HUES6 (cell line): ENCODE data around the gene CDCA3.
A peak's percentile ranks its signal among the peaks of the same experiment; 100 is the strongest.

Experiments
- H3K27ac ChIP-seq: 2 replicates; pipeline ENCODE4 v1.7.0; 2013; ENCODE audit warnings: low read depth, mild to moderate bottlenecking, low read length, inconsistent platforms
- H3K27me3 ChIP-seq: 2 replicates; pipeline ENCODE4 v1.6.1; 2013; ENCODE audit warnings: low read length; ENCODE audit not compliant: control insufficient read depth, insufficient read depth
- H3K36me3 ChIP-seq: 2 replicates; pipeline ENCODE4 v1.6.1; 2013; ENCODE audit warnings: low read length; ENCODE audit not compliant: control insufficient read depth, insufficient read depth
- H3K4me1 ChIP-seq: 2 replicates; pipeline ENCODE4 v1.6.1; 2013; ENCODE audit warnings: low read length; ENCODE audit not compliant: control insufficient read depth, insufficient read depth
- H3K4me3 ChIP-seq: 2 replicates; pipeline ENCODE4 v1.5.1; 2013; ENCODE audit warnings: low read depth, low read length
- H3K9ac ChIP-seq: one replicate; pipeline ENCODE4 v1.6.1; 2013; ENCODE audit warnings: mild to moderate bottlenecking, low read length
- H3K9me3 ChIP-seq: 2 replicates; pipeline ENCODE4 v1.6.1; 2013; ENCODE audit warnings: low read depth, low read length; ENCODE audit not compliant: control insufficient read depth, insufficient read depth

CDCA3 gene

DNA sequence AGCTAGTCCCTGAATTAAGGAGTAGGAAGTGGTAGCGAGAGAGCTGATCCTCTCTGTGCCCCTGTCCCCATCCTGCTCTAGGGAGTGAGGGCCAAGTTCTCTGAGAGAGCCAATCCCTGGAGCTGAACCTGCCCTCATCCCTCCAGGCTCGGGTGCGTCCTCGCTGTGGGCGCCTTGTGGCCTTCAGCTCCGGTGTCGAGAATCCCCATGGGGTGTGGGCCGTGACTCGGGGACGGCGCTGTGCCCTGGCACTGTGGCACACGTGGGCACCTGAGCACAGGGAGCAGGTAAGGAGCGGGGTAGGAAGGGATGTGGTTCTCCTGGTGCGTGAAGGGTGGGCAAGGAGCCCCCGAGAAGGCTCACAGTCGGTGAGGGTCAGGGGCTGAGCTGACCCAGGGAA lies 12.2 kb downstream of the CDCA3 start:
- Histone ChIP-seq H3K36me3 (peaks cover 68% of the 10 kb centered on the region), H3K27me3 (no peaks in the 10 kb centered on the region), H3K27ac (no peak overlapping the region), H3K4me3 (no peak overlapping the region), H3K9me3 (no peaks in the 10 kb centered on the region), H3K4me1 (0 out of 2 replicates have a peak, but pooled peaks cover 2% of the 10 kb centered on the region), H3K9ac (peak overlapping the region; percentile 20)

DNA sequence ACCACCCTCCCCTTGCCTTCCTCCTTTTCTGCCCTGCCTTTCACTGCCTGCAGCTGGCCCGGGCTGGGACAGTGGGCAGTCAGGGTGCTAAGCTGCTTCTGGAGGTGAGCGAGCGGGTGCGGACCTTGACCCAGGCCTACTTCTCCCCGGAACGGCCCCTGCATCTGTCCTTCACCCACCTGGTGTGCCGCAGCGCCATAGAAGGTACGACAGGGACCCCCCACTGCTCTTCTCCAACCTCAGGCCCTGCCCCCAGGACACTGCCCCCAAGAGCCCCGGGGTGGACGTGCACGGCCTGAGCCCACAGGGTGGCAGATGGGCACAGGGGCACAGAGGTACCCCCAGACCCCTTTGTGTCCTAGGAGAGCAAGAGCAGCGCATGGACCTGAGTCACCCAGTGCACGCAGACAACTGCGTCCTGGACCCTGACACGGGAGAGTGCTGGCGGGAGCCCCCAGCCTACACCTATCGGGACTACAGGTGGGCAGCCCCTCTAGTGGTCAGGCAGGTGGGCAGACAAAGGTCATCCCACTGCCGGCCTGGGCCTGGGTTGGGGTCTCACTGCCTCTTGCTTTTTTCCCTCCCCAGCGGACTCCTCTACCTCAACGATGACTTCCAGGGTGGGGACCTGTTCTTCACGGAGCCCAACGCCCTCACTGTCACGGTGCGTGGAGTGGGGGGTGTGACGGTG lies 13.6 kb downstream of the CDCA3 start:
- Histone ChIP-seq H3K9me3 (no peaks in the 10 kb centered on the region), H3K4me3 (no peak overlapping the region), H3K9ac (no peak overlapping the region), H3K36me3 (peaks cover 64% of the 10 kb centered on the region), H3K4me1 (no peaks in the 10 kb centered on the region), H3K27me3 (no peaks in the 10 kb centered on the region), H3K27ac (no peak overlapping the region)

DNA sequence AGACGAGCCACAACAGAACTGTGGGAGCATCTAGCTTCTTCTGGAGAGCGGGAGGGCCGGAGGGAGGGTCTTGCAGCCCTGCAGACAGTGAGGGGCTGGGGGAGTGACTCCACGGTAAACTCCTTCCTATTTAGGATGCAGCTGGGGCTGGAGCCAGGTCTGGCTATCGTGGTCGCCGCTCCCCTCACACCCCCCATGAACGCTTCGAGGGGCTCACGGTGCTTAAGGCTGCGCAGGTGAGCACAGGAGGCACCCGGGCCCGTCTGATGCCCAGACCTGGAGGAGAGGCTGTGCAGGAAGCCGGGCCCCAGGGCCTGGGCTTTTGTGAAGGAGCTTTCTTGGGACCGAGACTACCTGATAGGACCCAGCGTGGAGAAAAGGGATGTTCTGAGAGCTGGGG lies 14.2 kb downstream of the CDCA3 start:
- Histone ChIP-seq H3K27me3 (no peaks in the 10 kb centered on the region), H3K4me1 (no peaks in the 10 kb centered on the region), H3K9me3 (no peaks in the 10 kb centered on the region), H3K36me3 (peaks cover 64% of the 10 kb centered on the region), H3K9ac (no peak overlapping the region), H3K27ac (no peak overlapping the region), H3K4me3 (no peak overlapping the region)

DNA sequence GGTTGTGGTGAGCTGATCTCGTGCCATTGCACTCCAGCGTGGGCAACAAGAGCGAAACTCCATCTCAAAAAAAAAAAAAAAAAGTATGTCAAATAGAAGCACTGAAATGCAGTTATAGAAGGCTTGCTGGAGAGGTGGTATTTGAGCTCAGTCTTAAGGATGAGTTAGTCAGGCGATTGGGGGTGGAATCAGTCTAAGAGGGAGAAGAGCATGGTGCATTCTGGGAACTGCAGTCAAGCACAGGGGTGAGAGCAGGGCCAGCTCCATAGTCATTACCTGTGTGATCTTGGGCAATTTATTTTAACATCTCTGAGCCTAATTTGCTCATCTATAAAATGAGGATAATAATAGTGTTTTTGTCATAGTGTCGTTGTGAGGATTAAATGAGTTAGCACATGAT lies 16.2 kb downstream of the CDCA3 start:
- Histone ChIP-seq H3K9ac (no peak overlapping the region), H3K4me1 (peaks cover 3% of the 10 kb centered on the region), H3K4me3 (no peak overlapping the region), H3K27ac (no peak overlapping the region), H3K27me3 (no peaks in the 10 kb centered on the region), H3K9me3 (no peaks in the 10 kb centered on the region), H3K36me3 (peaks cover 81% of the 10 kb centered on the region)

DNA sequence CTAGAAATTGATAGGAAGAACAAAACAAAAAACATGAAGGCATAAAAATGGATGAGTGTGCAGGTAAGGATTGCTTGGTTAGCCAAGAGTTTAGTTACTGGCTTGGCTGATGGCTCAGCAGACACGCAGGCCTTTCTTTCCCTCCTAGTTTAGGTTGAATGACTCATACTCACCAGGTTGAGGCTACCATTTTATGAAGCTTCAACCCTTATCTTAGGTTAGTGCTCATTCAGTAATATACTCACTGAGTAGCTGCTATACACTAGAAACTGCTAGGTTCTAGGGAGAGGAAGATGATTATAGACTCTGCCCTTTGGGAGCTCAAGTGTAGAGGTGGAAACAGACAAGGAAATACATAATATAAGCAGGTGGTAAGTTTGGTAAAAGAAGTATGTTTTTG lies 16.8 kb downstream of the CDCA3 start:
- Histone ChIP-seq H3K36me3 (peaks cover 76% of the 10 kb centered on the region), H3K27ac (no peak overlapping the region), H3K4me3 (no peak overlapping the region), H3K27me3 (no peaks in the 10 kb centered on the region), H3K9me3 (no peaks in the 10 kb centered on the region), H3K4me1 (peaks cover 6% of the 10 kb centered on the region), H3K9ac (no peak overlapping the region)

DNA sequence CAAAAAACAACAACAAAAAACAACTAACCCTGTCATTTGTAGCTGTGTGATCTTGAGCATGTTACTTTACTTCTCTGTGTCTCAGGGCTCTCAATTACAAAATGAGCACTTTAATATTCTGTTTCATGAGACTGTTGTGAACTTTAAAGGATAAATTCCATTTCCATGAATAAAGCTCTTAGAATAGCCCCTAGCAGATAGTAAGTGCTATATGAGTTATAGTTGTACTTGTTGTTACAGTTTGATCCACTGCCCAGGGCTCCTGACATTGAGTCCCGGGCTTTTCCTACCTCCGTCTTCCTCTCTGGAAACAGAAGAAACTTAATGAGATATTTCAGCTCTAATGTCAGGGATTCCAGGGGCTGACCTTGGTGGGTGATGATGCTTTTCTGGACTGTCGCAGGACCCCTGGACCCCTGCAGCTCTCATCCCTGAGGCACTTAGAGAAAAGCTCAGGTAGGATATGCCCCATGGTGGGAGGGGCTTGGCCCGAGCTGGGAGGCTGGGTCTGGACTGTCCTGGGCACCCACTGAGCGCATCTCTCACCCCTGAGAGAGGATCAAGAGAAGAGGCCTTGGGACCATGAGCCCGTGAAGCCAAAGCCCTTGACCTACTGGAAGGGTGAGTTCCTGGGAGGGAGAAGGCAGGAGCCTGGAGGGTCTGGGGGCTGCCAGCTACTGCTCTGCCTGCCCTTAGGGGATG lies 17.7 kb downstream of the CDCA3 start:
- Histone ChIP-seq H3K36me3 (peaks cover 67% of the 10 kb centered on the region), H3K4me3 (no peak overlapping the region), H3K4me1 (peaks cover 6% of the 10 kb centered on the region), H3K9ac (no peak overlapping the region), H3K9me3 (no peaks in the 10 kb centered on the region), H3K27ac (no peak overlapping the region), H3K27me3 (no peaks in the 10 kb centered on the region)

DNA sequence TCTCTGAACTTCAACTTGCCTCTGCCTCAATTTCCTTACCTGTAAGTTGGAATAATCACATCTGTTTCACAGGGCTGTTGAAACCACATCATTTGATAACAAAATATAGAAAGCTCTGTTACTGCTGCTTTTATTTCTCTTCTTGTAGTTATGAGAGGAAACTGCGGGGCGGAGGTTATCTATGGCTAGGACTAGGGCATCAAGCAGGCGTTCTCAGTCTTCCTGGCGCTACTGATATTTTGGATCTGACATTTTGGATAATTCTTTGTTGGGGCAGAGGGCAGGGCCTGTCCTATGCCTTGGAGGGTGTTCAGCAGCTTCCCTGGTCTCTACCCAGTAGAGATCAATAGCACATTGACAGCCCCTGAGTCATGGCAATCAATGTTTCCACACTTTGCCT lies 19.0 kb downstream of the CDCA3 start:
- no peak overlapping the region for H3K27ac ChIP-seq
- no peaks in the 10 kb centered on the region for H3K9me3 ChIP-seq
- no peaks in the 10 kb centered on the region for H3K27me3 ChIP-seq
- no peak overlapping the region for H3K9ac ChIP-seq
- peaks cover 55% of the 10 kb centered on the region for H3K36me3 ChIP-seq
- H3K4me1 ChIP-seq, result peaks cover 9% of the 10 kb centered on the region
- no peak overlapping the region for H3K4me3 ChIP-seq

DNA sequence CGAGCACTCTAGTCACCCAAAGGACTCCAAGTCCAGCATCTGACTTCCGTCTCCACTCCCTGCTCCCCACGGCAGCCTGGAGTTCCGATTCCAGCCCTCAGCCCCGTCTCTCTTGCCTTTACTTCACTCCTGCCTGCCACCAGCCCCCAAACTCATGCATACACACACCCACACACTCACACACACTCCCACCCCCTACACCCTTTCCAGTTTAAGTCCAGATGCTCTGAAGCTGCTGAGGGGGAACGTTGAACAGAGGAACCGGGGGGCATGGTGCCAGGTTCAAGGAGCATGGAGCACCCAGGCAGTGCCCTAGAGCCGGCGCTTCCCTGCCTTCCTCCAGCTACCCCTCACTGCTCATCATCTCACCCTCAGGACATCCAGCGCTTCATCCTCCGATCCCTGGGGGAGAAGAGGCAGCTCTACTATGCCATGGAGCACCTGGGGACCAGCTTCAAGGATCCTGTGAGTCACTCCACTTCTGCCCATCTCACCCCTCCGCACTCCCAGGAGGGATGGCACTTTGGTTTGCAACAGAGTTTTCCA lies 19.6 kb downstream of the CDCA3 start:
- Histone ChIP-seq H3K36me3 (peaks cover 49% of the 10 kb centered on the region), H3K27me3 (peaks cover 2% of the 10 kb centered on the region; the same call in 1 of the 2 replicates), H3K4me1 (peaks cover 15% of the 10 kb centered on the region), H3K9me3 (no peaks in the 10 kb centered on the region), H3K27ac (no peak overlapping the region), H3K9ac (no peak overlapping the region), H3K4me3 (no peak overlapping the region)

DNA sequence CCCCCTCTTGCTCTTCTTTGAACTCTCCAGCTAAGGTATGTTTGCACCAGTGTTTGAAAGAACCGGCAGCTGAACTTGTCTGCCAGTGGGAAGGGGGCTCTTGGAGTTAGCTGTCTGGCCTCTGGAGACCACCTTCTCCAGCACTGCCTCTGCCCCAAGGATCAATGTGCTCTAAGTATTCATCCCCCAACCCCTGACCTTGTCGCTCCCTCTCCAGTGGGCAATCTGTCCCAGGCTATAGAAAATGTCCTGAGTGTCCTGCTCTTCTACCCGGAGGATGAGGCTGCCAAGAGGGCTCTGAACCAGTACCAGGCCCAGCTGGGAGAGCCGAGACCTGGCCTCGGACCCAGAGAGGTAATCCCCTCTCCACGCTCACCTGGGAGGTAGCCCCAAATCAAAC lies 20.1 kb downstream of the CDCA3 start:
- peaks cover 20% of the 10 kb centered on the region for H3K4me1 ChIP-seq
- H3K27ac ChIP-seq, result no peak overlapping the region
- peaks cover 44% of the 10 kb centered on the region for H3K36me3 ChIP-seq
- peaks cover 7% of the 10 kb centered on the region; the same call in 1 of the 2 replicates for H3K27me3 ChIP-seq
- H3K4me3 ChIP-seq, result no peak overlapping the region
- H3K9me3 ChIP-seq, result no peaks in the 10 kb centered on the region
- no peak overlapping the region for H3K9ac ChIP-seq

DNA sequence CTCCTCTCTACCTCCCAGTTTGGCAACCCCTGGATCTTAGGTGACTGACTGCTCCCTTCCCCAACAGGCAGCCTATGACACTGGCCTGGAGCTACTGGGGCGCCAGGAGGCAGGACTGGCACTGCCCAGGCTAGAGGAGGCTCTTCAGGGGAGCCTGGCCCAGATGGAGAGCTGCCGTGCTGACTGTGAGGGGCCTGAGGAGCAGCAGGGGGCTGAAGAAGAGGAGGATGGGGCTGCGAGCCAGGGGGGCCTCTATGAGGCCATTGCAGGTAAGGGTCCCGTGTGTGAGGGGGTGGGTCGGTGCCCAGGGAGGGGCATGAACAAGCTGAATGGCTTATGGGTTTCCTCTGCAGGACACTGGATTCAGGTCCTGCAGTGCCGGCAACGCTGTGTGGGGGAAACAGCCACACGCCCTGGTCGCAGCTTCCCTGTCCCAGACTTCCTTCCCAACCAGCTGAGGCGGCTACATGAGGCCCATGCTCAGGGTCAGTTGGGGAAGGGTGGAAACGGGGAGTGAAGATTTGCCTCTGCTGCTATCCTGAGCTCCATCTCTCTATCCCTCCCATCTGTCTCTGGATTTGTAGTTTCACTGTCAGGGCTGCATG lies 20.7 kb downstream of the CDCA3 start:
- Histone ChIP-seq H3K36me3 (peaks cover 44% of the 10 kb centered on the region), H3K4me3 (peak overlapping the region; percentile 98), H3K4me1 (peaks cover 24% of the 10 kb centered on the region), H3K9ac (no peak overlapping the region), H3K9me3 (no peaks in the 10 kb centered on the region), H3K27me3 (peaks cover 11% of the 10 kb centered on the region), H3K27ac (no peak overlapping the region)
